Kidney epithelial cell (primary cell): ENCODE results near the gene LRFN2. TPM values are rescaled to one million over a fixed set of nuclear protein-coding genes. Genes with fewer than 3 reads are reported as not detected.

ENCODE experiments used
- DNase-seq: peaks from one replicate; pipeline ENCODE4 v3.0.0-alpha.2; 2010; ENCODE audit warnings: low read depth
- H3K27me3 ChIP-seq: 2 replicates; pipeline ENCODE4 v1.6.0; 2011; ENCODE audit warnings: low read length; ENCODE audit not compliant: control insufficient read depth, insufficient read depth
- H3K36me3 ChIP-seq: 2 replicates; pipeline ENCODE4 v1.5.1; 2011; ENCODE audit warnings: low read length; ENCODE audit not compliant: control insufficient read depth, insufficient read depth
- H3K4me3 ChIP-seq: 2 replicates; pipeline ENCODE4 v1.5.1; 2011; ENCODE audit warnings: low read depth, mild to moderate bottlenecking, control low read depth, low read length
- CTCF ChIP-seq: IDR thresholded peaks from 2 replicates; pipeline ENCODE4 v1.5.1; 2011; ENCODE audit warnings: mild to moderate bottlenecking, moderate library complexity, low read length, control low read depth, inconsistent platforms; ENCODE audit not compliant: insufficient read depth, poor library complexity, severe bottlenecking
- total RNA-seq: library from RNA; depleted of rRNA; stranded (reverse); fragments of >200 nt; gene quantifications from 2 replicates; pipeline ENCODE4 v1.2.3, GENCODE V29; 2015

LRFN2 gene
- total RNA-seq, 1 donor from 2014 or later: not detected

- TF ChIP-seq CTCF: no peak
- no peak overlapping the region for H3K4me3 ChIP-seq
- DNase-seq: no peak
- no peaks in the 10 kb centered on the region for H3K36me3 ChIP-seq
- no peaks in the 10 kb centered on the region for H3K27me3 ChIP-seq
Measured at GRCh38 chr6:40457261-40457660, 129.9 kb downstream of the LRFN2 start.

- Histone ChIP-seq H3K36me3 (no peaks in the 10 kb centered on the region), H3K4me3 (no peak overlapping the region), H3K27me3 (no peaks in the 10 kb centered on the region)
- no peak for DNase-seq
- TF ChIP-seq CTCF: no peak
Measured at GRCh38 chr6:40456390-40457013, 130.7 kb downstream of the LRFN2 start.

- Histone ChIP-seq H3K27me3 (no peaks in the 10 kb centered on the region), H3K36me3 (no peaks in the 10 kb centered on the region), H3K4me3 (no peak overlapping the region)
- DNase-seq: no peak
- no peak for TF ChIP-seq CTCF
Measured at GRCh38 chr6:40455686-40456389, 131.3 kb downstream of the LRFN2 start.

GRCh38 chr6:40450483-40450882, 136.7 kb downstream of the LRFN2 start:
- Histone ChIP-seq H3K27me3 (no peaks in the 10 kb centered on the region), H3K4me3 (no peak overlapping the region), H3K36me3 (no peaks in the 10 kb centered on the region)
- TF ChIP-seq CTCF: no peak
- DNase-seq: no peak

GRCh38 chr6:40444811-40445210, 142.4 kb downstream of the LRFN2 start:
- DNase-seq: no peak
- TF ChIP-seq CTCF: no peak

More at GRCh38 chr6:40444811-40445210, 142.4 kb downstream of the LRFN2 start:
- H3K36me3 ChIP-seq: no peaks in the 10 kb centered on the region
- no peak overlapping the region for H3K4me3 ChIP-seq
- H3K27me3 ChIP-seq: no peaks in the 10 kb centered on the region
